A673 (cell line): ENCODE results near the gene SLC26A11. TPM values are rescaled to one million over a fixed set of nuclear protein-coding genes. Genes with fewer than 3 reads are reported as not detected.

Experiments
- BruUV-seq: library from RNA; stranded (reverse); fragments of 400-500 nt; replicated peaks from 2 replicates; lab custom pipeline; 2021; lab: Mats Ljungman, UMichigan
- CTCF ChIA-PET: fragments of 300-600 bp; sonication (Branson Sonifier 250); formaldehyde crosslinking; loops from one replicate; lab custom pipeline; 2022; ENCODE audit warnings: antibody characterized with exemption; lab: Charles Lee
- POLR2A ChIA-PET: fragments of 300-600 bp; sonication (Branson Sonifier 250); formaldehyde crosslinking; loops from one replicate; lab custom pipeline; 2022; ENCODE audit warnings: antibody characterized with exemption; ENCODE audit not compliant: low non-redundant PET; lab: Charles Lee
- DNase-seq: peaks from one replicate; pipeline ENCODE4 v3.0.0-alpha.2; 2015; ENCODE audit warnings: low spot score
- H3K27ac ChIP-seq: fragments of 200-600 bp; sonication (generic); 2 replicates; pipeline ENCODE4 v1.5.1; 2016; ENCODE audit warnings: mixed run types, low read depth, mild to moderate bottlenecking, mixed read lengths, antibody characterized with exemption, low read length; ENCODE audit not compliant: poor library complexity, severe bottlenecking
- H3K27me3 ChIP-seq: fragments of 200-600 bp; sonication (generic); replicated peaks from 2 replicates; pipeline ENCODE4 v1.6.1; 2017; ENCODE audit warnings: mixed run types, low read depth, mild to moderate bottlenecking, mixed read lengths, antibody characterized with exemption, low read length; ENCODE audit not compliant: insufficient read depth, poor library complexity
- H3K36me3 ChIP-seq: fragments of 200-600 bp; sonication (generic); 2 replicates; pipeline ENCODE4 v1.6.1; 2016; ENCODE audit warnings: mixed run types, mild to moderate bottlenecking, mixed read lengths, antibody characterized with exemption, low read length; ENCODE audit not compliant: insufficient read depth, poor library complexity, severe bottlenecking
- H3K4me1 ChIP-seq: fragments of 200-600 bp; sonication (generic); 2 replicates; pipeline ENCODE4 v1.6.1; 2017; ENCODE audit warnings: mixed run types, mild to moderate bottlenecking, mixed read lengths, antibody characterized with exemption, low read length; ENCODE audit not compliant: insufficient read depth, poor library complexity, severe bottlenecking
- H3K4me3 ChIP-seq: fragments of 200-600 bp; sonication (generic); 2 replicates; pipeline ENCODE4 v1.5.1; 2016; ENCODE audit warnings: low read depth, mixed run types, mild to moderate bottlenecking, mixed read lengths, low read length; ENCODE audit not compliant: poor library complexity, severe bottlenecking
- H3K9me3 ChIP-seq: fragments of 200-600 bp; sonication (generic); 2 replicates; pipeline ENCODE4 v1.6.1; 2016; ENCODE audit warnings: mixed run types, low read depth, mild to moderate bottlenecking, mixed read lengths, antibody characterized with exemption, low read length; ENCODE audit not compliant: poor library complexity, severe bottlenecking
- CTCF ChIP-seq: fragments of 300-800, 200-600 bp; sonication (generic); conservative IDR thresholded peaks from 2 replicates; pipeline ENCODE4 v1.5.1; 2017; ENCODE audit warnings: low read depth, mild to moderate bottlenecking, antibody characterized with exemption, low read length, moderate library complexity, mixed read lengths
- EZH2 ChIP-seq: fragments of 200-600 bp; sonication (generic); IDR thresholded peaks from 2 replicates; pipeline ENCODE4 v1.6.1; 2017; ENCODE audit warnings: borderline replicate concordance, low read depth, mild to moderate bottlenecking, mixed read lengths, antibody characterized with exemption, low read length; ENCODE audit not compliant: poor library complexity, severe bottlenecking
- intact Hi-C: fragments of 100-400 bp; cut with micrococcal nuclease; formaldehyde crosslinking; loops from one replicate; pipeline ENCODE4 v1.10.0; 2022; ENCODE audit not compliant: unreplicated experiment
- total RNA-seq: library from RNA; stranded (reverse); gene quantifications from 2 replicates; pipeline ENCODE4 v1.2.3, GENCODE V29; 2021

SLC26A11 gene
- total RNA-seq, 1 experiment from 2014 or later: 23.5 TPM

GRCh38 chr17:80180192-80180591 is 40.0 kb upstream of the SLC26A11 start:
- Histone ChIP-seq H3K9me3 (no peaks in the 10 kb centered on the region), H3K4me3 (no peak overlapping the region), H3K27ac (no peak overlapping the region), H3K36me3 (no peaks in the 10 kb centered on the region), H3K4me1 (no peaks in the 10 kb centered on the region), H3K27me3 (no peaks in the 10 kb centered on the region)
- CTCF ChIA-PET: no interaction called here
- DNase-seq: no peak
- TF ChIP-seq EZH2: no peak
- TF ChIP-seq CTCF: no peak
- BruUV-seq: no TSS peak
- POLR2A ChIA-PET: no interaction called here
- intact Hi-C loops: no loop called here

GRCh38 chr17:80181431-80181830 is 38.8 kb upstream of the SLC26A11 start:
- POLR2A ChIA-PET: no interaction called here

GRCh38 chr17:80182118-80182844 is 37.9 kb upstream of the SLC26A11 start:
- Histone ChIP-seq H3K9me3 (no peaks in the 10 kb centered on the region), H3K27me3 (no peaks in the 10 kb centered on the region), H3K36me3 (no peaks in the 10 kb centered on the region), H3K4me1 (no peaks in the 10 kb centered on the region), H3K4me3 (no peak overlapping the region), H3K27ac (no peak overlapping the region)
- ChIA-PET POLR2A (no interaction called here), CTCF (interaction anchor here (0.6 kb wide), 1 partner anchor 97 kb away, joined by 13 read pairs; no protein-coding TSS in a partner anchor)
- no TSS peak for BruUV-seq
- TF ChIP-seq CTCF: no peak
- no peak for TF ChIP-seq EZH2
- no peak for DNase-seq
- intact Hi-C loops: no loop called here

More at GRCh38 chr17:80181431-80181830, 38.8 kb upstream of the SLC26A11 start:
- Histone ChIP-seq H3K36me3 (no peaks in the 10 kb centered on the region), H3K4me3 (no peak overlapping the region), H3K27ac (no peak overlapping the region), H3K9me3 (no peaks in the 10 kb centered on the region), H3K4me1 (no peaks in the 10 kb centered on the region), H3K27me3 (no peaks in the 10 kb centered on the region)
- CTCF ChIA-PET: no interaction called here
- DNase-seq: no peak
- no peak for TF ChIP-seq EZH2
- TF ChIP-seq CTCF: no peak
- no TSS peak for BruUV-seq
- intact Hi-C loops: no loop called here
